ENCODE measurements around the gene TMEM272. TPM values are rescaled to one million over a fixed set of nuclear protein-coding genes. Genes with fewer than 3 reads are reported as not detected.

The TMEM272 gene
- total RNA-seq, 2 experiments from 2014 or later = 0.18 to 0.32 TPM

GRCh38 chr13:51805313-51805712 is 39.7 kb downstream of the TMEM272 start:
- Mint-ChIP-seq H3K36me3 (ENCODE audit: low read depth) (peaks cover 17% of the 10 kb centered on the region), H3K27ac (peak overlapping the region; percentile 90), H3K9me3 (no peaks in the 10 kb centered on the region), H3K4me1 (ENCODE audit: low read depth) (peaks cover 50% of the 10 kb centered on the region), H3K4me3 (peak overlapping the region; percentile 95), H3K27me3 (no peaks in the 10 kb centered on the region)
- DNase-seq (no peak), ATAC-seq (no peak)
- TF ChIP-seq CTCF (IDR thresholded peaks at IDR 0.05) = no peak
- CTCF ChIA-PET = interaction anchor here (1.4 to 3.4 kb wide), 4 partner anchors 9 to 27 kb away, joined by 5 to 53 read pairs (median 6); no protein-coding TSS in a partner anchor
- intact Hi-C loops (cut with micrococcal nuclease) = loop anchor here (2.0 kb wide), 1 partner anchor 17 kb away; no protein-coding TSS in a partner anchor
- POLR2A ChIA-PET = interaction anchor here (0.9 to 1.7 kb wide), 5 partner anchors 10 to 352 kb away, joined by 3 to 10 read pairs (median 4); partner anchors contain the start of gene INTS6

- TF ChIP-seq CTCF (IDR thresholded peaks at IDR 0.05) = no peak
- ATAC-seq (peak; percentile 16), DNase-seq (peak; percentile 62)
- no peaks in the 10 kb centered on the region for H3K9me3 Mint-ChIP-seq
- peaks cover 55% of the 10 kb centered on the region for H3K4me1 Mint-ChIP-seq (ENCODE audit: low read depth)
- H3K27me3 Mint-ChIP-seq = no peaks in the 10 kb centered on the region
- CTCF ChIA-PET = interaction anchor here (1.4 to 3.4 kb wide), 4 partner anchors 10 to 28 kb away, joined by 5 to 53 read pairs (median 6); no protein-coding TSS in a partner anchor
- peak overlapping the region; percentile 90 for H3K27ac Mint-ChIP-seq
- POLR2A ChIA-PET = interaction anchor here (1.1 to 2.7 kb wide), 4 partner anchors 10 to 24 kb away, joined by 3 to 11 read pairs (median 8); no protein-coding TSS in a partner anchor
- intact Hi-C loops (cut with micrococcal nuclease) = loop anchor here (2.0 to 5.0 kb wide), 3 partner anchors 18 to 367 kb away; no protein-coding TSS in a partner anchor
- H3K36me3 Mint-ChIP-seq (ENCODE audit: low read depth) = peaks cover 13% of the 10 kb centered on the region
- H3K4me3 Mint-ChIP-seq = peak overlapping the region; percentile 95
Measured at GRCh38 chr13:51804295-51805172, 40.4 kb downstream of the TMEM272 start.

GRCh38 chr13:51803422-51804294 is 41.3 kb downstream of the TMEM272 start, which contains the start of gene DHRS12:
TSS of gene DHRS12 (minus strand) at chr13:51804163. CDS start at chr13:51799659, 4,504 bp downstream.
- peaks cover 55% of the 10 kb centered on the region for H3K4me1 Mint-ChIP-seq (ENCODE audit: low read depth)
- POLR2A ChIA-PET = interaction anchor here (0.6 to 2.7 kb wide), 11 partner anchors 10 to 351 kb away, joined by 3 to 11 read pairs (median 4); partner anchors contain the start of gene INTS6
- intact Hi-C loops (cut with micrococcal nuclease) = loop anchor here (2.0 to 5.0 kb wide), 4 partner anchors 19 to 366 kb away; partner anchors contain the start of gene INTS6

More at GRCh38 chr13:51803422-51804294, 41.3 kb downstream of the TMEM272 start, which contains the start of gene DHRS12:
- ATAC-seq = peak; percentile 78
- no peak for TF ChIP-seq CTCF (IDR thresholded peaks at IDR 0.05)
- CTCF ChIA-PET = interaction anchor here (0.5 to 1.5 kb wide), 4 partner anchors 22 to 518 kb away, joined by 3 read pairs; no protein-coding TSS in a partner anchor
- Mint-ChIP-seq H3K27ac (peak within 1 kb of the TSS; percentile 100), H3K27me3 (no peaks in the 10 kb centered on the region), H3K9me3 (no peaks in the 10 kb centered on the region), H3K4me3 (peak within 1 kb of the TSS; percentile 95), H3K36me3 (ENCODE audit: low read depth) (peaks cover 10% of the 10 kb centered on the region)
- peak; percentile 90 for DNase-seq

All from activated CD8-positive, alpha-beta T cell treated with anti-CD3 and anti-CD28 coated beads for 36 hours (primary cell).